Testis (tissue), 2 donors: Measurements from ENCODE around the gene CDY2B.
"Not testable (repeated sequence)": the region's sequence is repeated elsewhere in the genome, so short reads cannot be mapped to it uniquely, and the experiment has no call there.

ENCODE experiments used
- CTCF ChIP-seq, 3 experiments: fragments of 450-650 bp in 2 of 3; fragments of 200-600 bp in 1 of 3; sonication (generic) in 1 of 3; IDR thresholded peaks; one replicate each; pipeline ENCODE4 v1.5.1; 2016 to 2019; ENCODE audit warnings: antibody characterized with exemption in 3 of 3, mild to moderate bottlenecking in 2 of 3, moderate library complexity in 1 of 3
- POLR2A ChIP-seq: fragments of 450-650 bp; IDR thresholded peaks from one replicate; pipeline ENCODE4 v1.6.1; 2017; ENCODE audit warnings: antibody characterized with exemption, mild to moderate bottlenecking, moderate library complexity

GRCh38 chrY:17871194-17871903 is 8.7 kb downstream of the CDY2B start:
- not testable (repeated sequence) for TF ChIP-seq POLR2A; CTCF (IDR thresholded peaks at IDR 0.05)
